A673 (cell line): ENCODE measurements around the gene ABHD8.

ENCODE experiments used
- EZH2 ChIP-seq: fragments of 200-600 bp; sonication (generic); IDR thresholded peaks from 2 replicates; pipeline ENCODE4 v1.6.1; 2017; ENCODE audit warnings: borderline replicate concordance, low read depth, mild to moderate bottlenecking, mixed read lengths, antibody characterized with exemption, low read length; ENCODE audit not compliant: poor library complexity, severe bottlenecking
- TF ChIP-seq, protein P1 (sequence below): fragments of 300-800, 200-600 bp; sonication (generic); conservative IDR thresholded peaks from 2 replicates; pipeline ENCODE4 v1.5.1; 2017; ENCODE audit warnings: low read depth, mild to moderate bottlenecking, antibody characterized with exemption, low read length, moderate library complexity, mixed read lengths

DNA sequence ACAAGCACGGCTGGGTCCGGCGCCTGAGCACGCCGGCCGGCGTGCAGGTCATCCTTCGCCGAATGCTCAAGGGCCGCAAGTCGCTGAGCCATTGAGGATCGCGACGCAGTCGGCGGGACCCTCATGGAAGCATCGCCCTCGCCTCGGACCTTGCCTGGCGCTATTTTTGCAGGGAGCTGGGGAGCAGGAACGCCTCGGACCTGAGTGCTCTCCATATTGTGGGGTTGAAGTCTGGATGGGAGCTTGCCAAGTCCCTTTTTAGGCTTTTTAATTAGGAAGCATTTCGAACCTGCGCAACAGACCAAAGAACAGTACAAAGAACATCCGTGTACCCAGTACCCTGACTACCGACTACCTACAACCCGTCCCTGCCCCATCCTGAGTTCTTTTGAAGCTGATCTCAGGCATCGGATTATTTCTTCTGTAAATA, 3.1 kb upstream of the ABHD8 start:
- TF ChIP-seq EZH2 = no peak
- TF ChIP-seq, protein P1, sequence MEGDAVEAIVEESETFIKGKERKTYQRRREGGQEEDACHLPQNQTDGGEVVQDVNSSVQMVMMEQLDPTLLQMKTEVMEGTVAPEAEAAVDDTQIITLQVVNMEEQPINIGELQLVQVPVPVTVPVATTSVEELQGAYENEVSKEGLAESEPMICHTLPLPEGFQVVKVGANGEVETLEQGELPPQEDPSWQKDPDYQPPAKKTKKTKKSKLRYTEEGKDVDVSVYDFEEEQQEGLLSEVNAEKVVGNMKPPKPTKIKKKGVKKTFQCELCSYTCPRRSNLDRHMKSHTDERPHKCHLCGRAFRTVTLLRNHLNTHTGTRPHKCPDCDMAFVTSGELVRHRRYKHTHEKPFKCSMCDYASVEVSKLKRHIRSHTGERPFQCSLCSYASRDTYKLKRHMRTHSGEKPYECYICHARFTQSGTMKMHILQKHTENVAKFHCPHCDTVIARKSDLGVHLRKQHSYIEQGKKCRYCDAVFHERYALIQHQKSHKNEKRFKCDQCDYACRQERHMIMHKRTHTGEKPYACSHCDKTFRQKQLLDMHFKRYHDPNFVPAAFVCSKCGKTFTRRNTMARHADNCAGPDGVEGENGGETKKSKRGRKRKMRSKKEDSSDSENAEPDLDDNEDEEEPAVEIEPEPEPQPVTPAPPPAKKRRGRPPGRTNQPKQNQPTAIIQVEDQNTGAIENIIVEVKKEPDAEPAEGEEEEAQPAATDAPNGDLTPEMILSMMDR = no peak
